GM08714 (cell line): ENCODE data around the gene PTGR1.

Experiments
- H3K4me3 ChIP-seq: fragments of 200-500 bp; sonication (Bioruptor generic); 2 replicates; pipeline ENCODE4 v1.5.1; 2014; ENCODE audit warnings: mild to moderate bottlenecking, low read length, inconsistent platforms
- ZNF274 ChIP-seq: IDR thresholded peaks from 2 replicates; pipeline ENCODE4 v1.6.1; 2012; ENCODE audit warnings: mild to moderate bottlenecking, low read depth, low read length

The PTGR1 gene

GRCh38 chr9:111531716-111532115, 67.7 kb downstream of the PTGR1 start:
- TF ChIP-seq ZNF274 = no peak
- no peak overlapping the region for H3K4me3 ChIP-seq

GRCh38 chr9:111529787-111530186, 69.7 kb downstream of the PTGR1 start:
- TF ChIP-seq ZNF274 = no peak
- no peak overlapping the region for H3K4me3 ChIP-seq

- no peak for TF ChIP-seq ZNF274
- no peak overlapping the region for H3K4me3 ChIP-seq
Observed at GRCh38 chr9:111527347-111527746, 72.1 kb downstream of the PTGR1 start.

- no peak for TF ChIP-seq ZNF274
- peak within 1 kb of the TSS; percentile 50; the same call in 1 of the 2 replicates for H3K4me3 ChIP-seq
Observed at GRCh38 chr9:111525056-111525977, 74.1 kb downstream of the PTGR1 start, which contains the start of gene ZNF483. Gene ZNF483, plus strand, starts transcription at chr9:111525179. Its CDS starts 2,217 bp downstream, at chr9:111527396.

GRCh38 chr9:111524731-111525055, 74.8 kb downstream of the PTGR1 start:
- TF ChIP-seq ZNF274 = no peak
- peak overlapping the region; percentile 50; the same call in 1 of the 2 replicates for H3K4me3 ChIP-seq

- TF ChIP-seq ZNF274 = no peak
- H3K4me3 ChIP-seq = no peak overlapping the region
Observed at GRCh38 chr9:111516061-111516465, 83.4 kb downstream of the PTGR1 start.

- TF ChIP-seq ZNF274 = no peak
- H3K4me3 ChIP-seq = no peak overlapping the region
Observed at GRCh38 chr9:111514967-111515366, 84.5 kb downstream of the PTGR1 start.
